ENCODE results near the gene SLC22A5. TPM values are rescaled to one million over a fixed set of nuclear protein-coding genes. Genes with fewer than 3 reads are reported as not detected.

Gene SLC22A5
- total and polyA plus RNA-seq, 2 donors (not counting 3 experiments of a cell fraction or from before 2014, with no cell fraction given), result 3.6 to 9.3 TPM

DNA sequence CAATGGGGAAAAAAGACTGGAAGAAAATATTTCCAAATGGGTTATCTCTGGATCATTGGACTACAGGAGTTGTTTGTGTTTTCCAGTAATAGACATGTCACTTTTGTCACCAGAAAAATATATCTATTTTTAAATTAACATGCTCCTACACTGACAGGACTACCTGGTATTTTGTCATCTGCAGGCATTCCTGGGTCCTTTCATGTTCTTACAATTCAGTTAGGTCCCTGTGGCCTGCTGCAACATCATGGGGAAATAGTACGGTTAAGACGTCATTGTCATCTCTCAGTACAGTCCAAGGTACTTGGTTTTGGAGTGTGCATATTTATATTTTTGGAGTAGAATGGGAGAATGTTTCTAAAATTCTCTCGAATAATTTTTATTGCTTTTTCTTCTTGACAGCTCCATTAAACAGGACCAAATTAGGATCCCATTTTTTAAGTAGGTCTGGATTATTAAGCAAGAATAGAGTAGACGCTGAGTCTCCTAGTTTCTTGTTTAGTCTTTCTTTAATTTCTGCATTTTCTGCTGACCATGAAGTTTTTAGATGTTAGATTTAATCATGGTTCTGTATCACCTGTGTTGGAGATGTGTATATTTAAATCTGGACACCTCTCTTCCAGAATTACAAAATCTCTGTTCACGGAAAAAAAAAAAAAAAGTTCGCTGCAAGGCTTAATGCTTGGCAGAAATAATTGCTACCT is 46.9 kb downstream of the SLC22A5 start:
- BruUV-seq (replicated peaks), result no TSS peak
- Histone ChIP-seq H3K4me2 (ENCODE audit: insufficient read depth, low read length) (no peak overlapping the region), H3K36me3 (ENCODE audit: control insufficient read depth in 2 of 2, extremely low read depth in 1 of 2, insufficient read depth in 2 of 2, low read length in 2 of 2) (no peaks in the 10 kb centered on the region), H3K9me3 (replicated peaks; ENCODE audit: control insufficient read depth, insufficient read depth, low read length) (no peaks in the 10 kb centered on the region), H3K9ac (replicated peaks; ENCODE audit: extremely low read depth, insufficient read depth, low read length) (no peak overlapping the region), H3K9me1 (replicated peaks; ENCODE audit: control insufficient read depth, extremely low read depth, insufficient read depth, low read length) (no peaks in the 10 kb centered on the region), H3K27me3 (ENCODE audit: control insufficient read depth in 2 of 2, insufficient read depth in 2 of 2, low read length in 2 of 2) (no peaks in the 10 kb centered on the region), H3K79me2 (ENCODE audit: control insufficient read depth, insufficient read depth, low read length) (no peaks in the 10 kb centered on the region), H3K4me3 (replicated peaks in 1 of 3; ENCODE audit: insufficient read depth in 1 of 3, low read depth in 1 of 3, low read length in 3 of 3) (no peak overlapping the region), H2AFZ (ENCODE audit: low read depth, low read length) (no peak overlapping the region), H4K20me1 (replicated peaks; ENCODE audit: control insufficient read depth, extremely low read depth, insufficient read depth, low read length) (no peaks in the 10 kb centered on the region), H3K27ac (ENCODE audit: insufficient read depth, low read depth, low read length) (no peak overlapping the region), H3K4me1 (ENCODE audit: control insufficient read depth, extremely low read depth, insufficient read depth, low read length) (peaks cover 47% of the 10 kb centered on the region)
- ChIA-PET POLR2A (no interaction called here), CTCF (interaction anchor here (1.4 to 5.3 kb wide), 4 partner anchors 23 to 84 kb away, joined by 4 to 32 read pairs (median 19); partner anchors contain the start of gene IRF1)
- intact Hi-C loops (cut with micrococcal nuclease), result no loop called here
- TF ChIP-seq MYC (IDR thresholded peaks at IDR 0.05; ENCODE audit: low read depth, low read length), result no peak
- no peak for TF ChIP-seq JUN (IDR thresholded peaks at IDR 0.05; ENCODE audit: borderline replicate concordance, insufficient read depth, insufficient read length, low read depth)
- TF ChIP-seq FOS (IDR thresholded peaks at IDR 0.05; ENCODE audit: borderline replicate concordance, insufficient read depth, low read length), result no peak
- TF ChIP-seq POLR2AphosphoS5 (IDR thresholded peaks at IDR 0.05; ENCODE audit: insufficient read depth, low read depth, low read length), result no peak
- TF ChIP-seq POLR2A (IDR thresholded peaks at IDR 0.05; ENCODE audit: low read depth, low read length), result no peak
- TF ChIP-seq, protein P1, sequence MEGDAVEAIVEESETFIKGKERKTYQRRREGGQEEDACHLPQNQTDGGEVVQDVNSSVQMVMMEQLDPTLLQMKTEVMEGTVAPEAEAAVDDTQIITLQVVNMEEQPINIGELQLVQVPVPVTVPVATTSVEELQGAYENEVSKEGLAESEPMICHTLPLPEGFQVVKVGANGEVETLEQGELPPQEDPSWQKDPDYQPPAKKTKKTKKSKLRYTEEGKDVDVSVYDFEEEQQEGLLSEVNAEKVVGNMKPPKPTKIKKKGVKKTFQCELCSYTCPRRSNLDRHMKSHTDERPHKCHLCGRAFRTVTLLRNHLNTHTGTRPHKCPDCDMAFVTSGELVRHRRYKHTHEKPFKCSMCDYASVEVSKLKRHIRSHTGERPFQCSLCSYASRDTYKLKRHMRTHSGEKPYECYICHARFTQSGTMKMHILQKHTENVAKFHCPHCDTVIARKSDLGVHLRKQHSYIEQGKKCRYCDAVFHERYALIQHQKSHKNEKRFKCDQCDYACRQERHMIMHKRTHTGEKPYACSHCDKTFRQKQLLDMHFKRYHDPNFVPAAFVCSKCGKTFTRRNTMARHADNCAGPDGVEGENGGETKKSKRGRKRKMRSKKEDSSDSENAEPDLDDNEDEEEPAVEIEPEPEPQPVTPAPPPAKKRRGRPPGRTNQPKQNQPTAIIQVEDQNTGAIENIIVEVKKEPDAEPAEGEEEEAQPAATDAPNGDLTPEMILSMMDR (IDR thresholded peaks at IDR 0.05; ENCODE audit: extremely low read depth in 1 of 2, insufficient read depth in 1 of 2, low read depth in 1 of 2, low read length in 2 of 2), result no peak
- TF ChIP-seq EZH2 (IDR thresholded peaks at IDR 0.05; ENCODE audit: borderline replicate concordance, low read depth, low read length, severe bottlenecking), result no peak
- dilution Hi-C loops (cut with MboI; ENCODE audit: extremely low pct_ligation_motif_present, low sequenced_read_pairs), result no loop called here
- DNase-seq (ENCODE audit: low read depth, low spot score) (no peak), FAIRE-seq (no peak)
